ENCODE results near the gene CTNNA2. TPM values are rescaled to one million over a fixed set of nuclear protein-coding genes. Genes with fewer than 3 reads are reported as not detected.

The CTNNA2 gene
- total and polyA plus RNA-seq, 2 of the 8 experiments (the other 6 are each of a cell fraction or from before 2014, with no cell fraction given): 3.9 to 9.0 TPM

DNA sequence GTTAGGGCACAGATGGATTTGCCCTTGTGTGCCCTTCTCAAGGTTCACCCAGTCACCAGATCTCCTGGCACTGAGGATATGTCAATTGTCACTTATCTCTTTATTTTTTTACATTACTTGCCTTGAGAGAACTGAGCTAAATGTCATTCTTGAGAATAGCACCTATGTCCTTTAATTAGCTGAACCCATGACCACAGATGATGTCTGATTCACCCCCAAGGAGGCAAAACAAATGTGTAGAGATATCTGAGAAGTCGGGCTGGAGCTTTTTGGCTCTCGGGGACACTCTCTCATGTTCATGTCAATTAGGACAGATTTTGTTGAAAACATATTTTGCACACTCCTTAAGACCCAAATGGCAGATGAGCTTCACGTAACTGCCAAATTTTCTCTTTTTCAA lies 963.1 kb downstream of the CTNNA2 start:
- no peak overlapping the region for H3K4me3 ChIP-seq (ENCODE audit: extremely low read depth in 1 of 4, insufficient read depth in 2 of 4, low read depth in 3 of 4, low read length in 4 of 4)
- H3K9ac ChIP-seq (replicated peaks in 1 of 4; ENCODE audit: extremely low read depth in 1 of 4, low read depth in 3 of 4, low read length in 3 of 4): no peak overlapping the region
- H3K9me3 ChIP-seq (ENCODE audit: insufficient read depth in 2 of 2, low read depth in 1 of 2, low read length in 1 of 2): no peaks in the 10 kb centered on the region
- no peak overlapping the region for H3K14ac ChIP-seq (ENCODE audit: insufficient read length)
- H2BK20ac ChIP-seq (ENCODE audit: low read length): no peak overlapping the region
- H3K4ac ChIP-seq (replicated peaks; ENCODE audit: insufficient read length, low read depth, low read length): no peak overlapping the region
- ChIA-PET CTCF (ENCODE audit: partially characterized antibody) (interaction anchor here (0.6 to 1.1 kb wide), 3 partner anchors 14 to 1658 kb away, joined by 3 read pairs; no protein-coding TSS in a partner anchor), POLR2A (ENCODE audit: partially characterized antibody) (no interaction called here)
- no peak for DNase-seq (ENCODE audit: low read depth in 1 of 2, low spot score in 2 of 2)
- H4K8ac ChIP-seq (ENCODE audit: extremely low read depth, insufficient read depth, low read length): no peak overlapping the region
- no peaks in the 10 kb centered on the region for H3K23me2 ChIP-seq (ENCODE audit: low read depth, low read length)
- H2BK15ac ChIP-seq (ENCODE audit: low read length): no peak overlapping the region
- TF ChIP-seq NRF1 (IDR thresholded peaks at IDR 0.05; ENCODE audit: low read depth, low read length): no peak
- no peak overlapping the region for H2BK5ac ChIP-seq (ENCODE audit: low read depth, low read length)
- H2AK5ac ChIP-seq (ENCODE audit: low read depth, low read length): no peak overlapping the region
- no peak overlapping the region for H2BK12ac ChIP-seq (ENCODE audit: low read depth, low read length)
- no peak overlapping the region for H2BK120ac ChIP-seq (replicated peaks; ENCODE audit: low read depth, low read length)
- no peak overlapping the region for H4K5ac ChIP-seq (ENCODE audit: insufficient read length, low read depth, low read length)
- no peak overlapping the region for H3K56ac ChIP-seq (replicated peaks; ENCODE audit: insufficient read length, low read depth, low read length)
- H3K27ac ChIP-seq (ENCODE audit: low read depth, low read length): no peak overlapping the region
- WGBS, 2 experiments (ENCODE audit: extremely low coverage in 1 of 2, insufficient coverage in 1 of 2, insufficient read length in 1 of 2, insufficient replicate concordance in 2 of 2, low coverage in 1 of 2, low lambda C conversion rate in 2 of 2, missing lambda C conversion rate in 1 of 2): 97% methylated on average over 3 of the region's 3 CpGs; no CpG with 5 or more reads in 1 of the 2 experiments
- H3K79me2 ChIP-seq (ENCODE audit: control insufficient read depth in 1 of 2, insufficient read depth in 2 of 2, low read length in 2 of 2): no peaks in the 10 kb centered on the region
- H3K79me1 ChIP-seq (ENCODE audit: low read depth, low read length): no peaks in the 10 kb centered on the region
- no peak overlapping the region for H2AFZ ChIP-seq (ENCODE audit: low read length)
- no peak overlapping the region for H4K91ac ChIP-seq (replicated peaks; ENCODE audit: insufficient read length, low read length)
- no peaks in the 10 kb centered on the region for H4K20me1 ChIP-seq (replicated peaks in 1 of 2; ENCODE audit: control insufficient read depth in 1 of 2, insufficient read depth in 2 of 2, low read length in 2 of 2)
- no peak overlapping the region for H3K18ac ChIP-seq (ENCODE audit: extremely low read depth, low read length)
- H3K27me3 ChIP-seq (replicated peaks in 1 of 4; ENCODE audit: control insufficient read depth in 3 of 4, extremely low read depth in 1 of 4, insufficient read depth in 3 of 4, low read length in 3 of 4): no peaks in the 10 kb centered on the region
- H3K4me1 ChIP-seq (replicated peaks in 1 of 4; ENCODE audit: control insufficient read depth in 3 of 4, insufficient read depth in 4 of 4, low read length in 3 of 4): no peaks in the 10 kb centered on the region
- FAIRE-seq: no peak
- H3K23ac ChIP-seq (ENCODE audit: insufficient read length): no peak overlapping the region
- H3K4me2 ChIP-seq (ENCODE audit: insufficient read depth in 1 of 2, low read depth in 2 of 2, low read length in 2 of 2): no peak overlapping the region
- no peaks in the 10 kb centered on the region for H3K36me3 ChIP-seq (ENCODE audit: control insufficient read depth in 2 of 4, insufficient read depth in 4 of 4, low read length in 3 of 4)

Measured in H1 (cell line).